Bone marrow (tissue), 2 donors: ENCODE measurements around the gene CD40.

Experiments used
- DNase-seq, 2 donors: peaks; one replicate each; lab custom pipeline; 2025; lab: John Stamatoyannopoulos, UW

CD40 gene

GRCh38 chr20:46173652-46174468, 55.7 kb downstream of the CD40 start:
- no peak for DNase-seq

GRCh38 chr20:46174469-46175126, 56.5 kb downstream of the CD40 start:
- DNase-seq: peak in 1 of 2 donors; percentile 17

GRCh38 chr20:46175127-46175494, 57.0 kb downstream of the CD40 start:
- no peak for DNase-seq

GRCh38 chr20:46176739-46177378, 58.7 kb downstream of the CD40 start:
- no peak for DNase-seq

GRCh38 chr20:46177768-46178167, 59.7 kb downstream of the CD40 start:
- DNase-seq: no peak

GRCh38 chr20:46178891-46179290, 60.8 kb downstream of the CD40 start:
- DNase-seq: no peak
